Epithelial cell of esophagus (primary cell): ENCODE measurements around the gene MCM5.

ENCODE experiments used
- DNase-seq: peaks from one replicate; pipeline ENCODE4 v3.0.0; 2010; ENCODE audit warnings: low read depth
- H3K4me3 ChIP-seq: 2 replicates; pipeline ENCODE4 v1.5.1; 2011; ENCODE audit warnings: mild to moderate bottlenecking, low read length, control low read depth
- TF ChIP-seq, protein P1 (sequence below): IDR thresholded peaks from 2 replicates; pipeline ENCODE4 v1.5.1; 2011; ENCODE audit warnings: low read depth, mild to moderate bottlenecking, low read length, control low read depth, inconsistent platforms; ENCODE audit not compliant: insufficient read depth; ENCODE audit errors: missing control alignments

The MCM5 gene

DNA sequence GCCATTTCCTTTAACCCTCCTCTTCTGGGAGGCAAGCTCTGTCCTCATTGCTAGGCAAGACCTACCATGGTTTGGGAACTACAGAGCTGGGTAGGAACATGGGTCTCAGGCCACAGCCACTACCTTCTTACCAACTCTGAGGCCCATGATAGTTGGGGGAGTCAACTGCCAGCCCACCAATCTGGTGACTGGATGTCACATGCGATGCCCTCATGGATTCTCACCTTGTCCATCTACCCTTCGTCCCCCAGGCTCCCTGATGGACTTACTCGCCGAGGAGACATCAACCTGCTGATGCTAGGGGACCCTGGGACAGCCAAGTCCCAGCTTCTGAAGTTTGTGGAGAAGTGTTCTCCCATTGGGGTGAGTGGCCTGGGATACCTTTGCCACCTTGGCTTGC, 13.7 kb downstream of the MCM5 start:
- TF ChIP-seq, protein P1, sequence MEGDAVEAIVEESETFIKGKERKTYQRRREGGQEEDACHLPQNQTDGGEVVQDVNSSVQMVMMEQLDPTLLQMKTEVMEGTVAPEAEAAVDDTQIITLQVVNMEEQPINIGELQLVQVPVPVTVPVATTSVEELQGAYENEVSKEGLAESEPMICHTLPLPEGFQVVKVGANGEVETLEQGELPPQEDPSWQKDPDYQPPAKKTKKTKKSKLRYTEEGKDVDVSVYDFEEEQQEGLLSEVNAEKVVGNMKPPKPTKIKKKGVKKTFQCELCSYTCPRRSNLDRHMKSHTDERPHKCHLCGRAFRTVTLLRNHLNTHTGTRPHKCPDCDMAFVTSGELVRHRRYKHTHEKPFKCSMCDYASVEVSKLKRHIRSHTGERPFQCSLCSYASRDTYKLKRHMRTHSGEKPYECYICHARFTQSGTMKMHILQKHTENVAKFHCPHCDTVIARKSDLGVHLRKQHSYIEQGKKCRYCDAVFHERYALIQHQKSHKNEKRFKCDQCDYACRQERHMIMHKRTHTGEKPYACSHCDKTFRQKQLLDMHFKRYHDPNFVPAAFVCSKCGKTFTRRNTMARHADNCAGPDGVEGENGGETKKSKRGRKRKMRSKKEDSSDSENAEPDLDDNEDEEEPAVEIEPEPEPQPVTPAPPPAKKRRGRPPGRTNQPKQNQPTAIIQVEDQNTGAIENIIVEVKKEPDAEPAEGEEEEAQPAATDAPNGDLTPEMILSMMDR, result no peak
- no peak for DNase-seq
- no peak overlapping the region for H3K4me3 ChIP-seq

DNA sequence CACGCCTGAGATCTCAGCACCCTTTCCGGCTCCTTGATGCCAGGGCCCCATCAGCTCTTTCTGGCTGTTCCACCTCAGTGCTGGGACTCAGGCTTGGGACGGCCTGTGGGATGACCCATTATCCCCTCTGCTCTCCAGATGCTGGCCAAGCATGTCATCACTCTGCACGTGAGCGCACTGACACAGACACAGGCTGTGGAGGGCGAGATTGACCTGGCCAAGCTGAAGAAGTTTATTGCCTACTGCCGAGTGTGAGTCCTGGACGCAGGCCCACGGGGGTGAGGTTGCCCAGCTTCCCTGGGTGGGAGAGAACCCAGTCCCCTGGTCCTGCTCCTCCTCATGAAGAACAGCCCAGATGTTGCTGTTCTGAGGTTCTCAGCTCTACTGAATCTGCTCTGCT, 17.7 kb downstream of the MCM5 start:
- no peak for DNase-seq

GRCh38 chr22:35418088-35418487, 18.1 kb downstream of the MCM5 start:
- no peak overlapping the region for H3K4me3 ChIP-seq
- TF ChIP-seq, protein P1, result no peak
- DNase-seq, result peak; percentile 80

More for the DNA sequence above, 17.7 kb downstream of the MCM5 start:
- TF ChIP-seq, protein P1, result no peak
- no peak overlapping the region for H3K4me3 ChIP-seq

DNA sequence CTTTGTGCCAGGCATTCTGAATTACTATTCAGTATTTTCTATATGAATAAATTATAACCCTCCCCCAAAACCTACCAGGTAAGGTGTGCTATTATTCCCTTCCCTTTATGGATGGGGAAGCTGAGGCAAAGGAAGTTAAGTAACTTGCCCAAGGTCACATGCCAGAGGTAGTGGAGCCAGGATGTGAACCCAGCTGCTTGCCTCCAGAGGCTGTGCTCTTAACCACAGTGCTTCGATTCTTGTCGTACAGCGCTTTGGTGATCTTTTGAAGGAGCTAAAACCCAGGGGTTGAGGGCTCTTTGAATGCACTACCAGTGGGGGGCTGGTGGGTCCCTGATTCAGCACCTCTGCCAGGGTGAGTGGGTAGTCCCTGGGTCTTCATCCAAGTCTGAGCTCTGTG, 18.8 kb downstream of the MCM5 start:
- TF ChIP-seq, protein P1, result no peak
- no peak overlapping the region for H3K4me3 ChIP-seq
- DNase-seq, result no peak

DNA sequence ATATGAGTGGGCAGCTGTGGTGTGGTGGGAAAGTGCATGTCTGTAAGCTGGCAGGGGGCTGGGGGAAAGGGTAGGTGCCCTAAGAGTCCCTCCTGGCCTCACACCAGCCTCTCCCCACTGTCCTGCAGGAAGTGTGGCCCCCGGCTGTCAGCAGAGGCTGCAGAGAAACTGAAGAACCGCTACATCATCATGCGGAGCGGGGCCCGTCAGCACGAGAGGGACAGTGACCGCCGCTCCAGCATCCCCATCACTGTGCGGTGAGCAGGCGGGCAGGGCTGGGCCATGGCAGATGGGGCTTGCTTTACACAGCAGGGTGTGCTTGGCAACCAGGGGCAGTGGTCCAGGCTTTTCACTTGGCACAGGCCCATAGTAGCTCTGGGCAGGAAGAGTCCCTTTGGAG, 19.8 kb downstream of the MCM5 start:
- TF ChIP-seq, protein P1, result no peak
- H3K4me3 ChIP-seq, result no peak overlapping the region
- DNase-seq, result no peak

DNA sequence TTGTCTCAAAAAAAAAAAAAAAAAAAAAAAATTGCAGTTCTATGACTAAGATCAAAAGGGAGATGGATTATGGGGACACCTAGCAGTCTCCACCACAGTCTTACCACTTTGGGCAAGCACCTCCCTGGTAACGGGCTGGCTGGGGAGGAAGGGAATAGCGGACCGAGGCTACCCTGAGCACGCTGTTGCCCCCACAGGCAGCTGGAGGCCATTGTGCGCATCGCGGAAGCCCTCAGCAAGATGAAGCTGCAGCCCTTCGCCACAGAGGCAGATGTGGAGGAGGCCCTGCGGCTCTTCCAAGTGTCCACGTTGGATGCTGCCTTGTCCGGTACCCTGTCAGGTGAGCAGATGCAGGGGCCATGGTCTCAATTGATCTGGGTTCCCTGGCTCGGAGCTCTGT, 21.2 kb downstream of the MCM5 start:
- no peak overlapping the region for H3K4me3 ChIP-seq
- no peak for DNase-seq
- TF ChIP-seq, protein P1, result no peak

GRCh38 chr22:35422145-35422544, 22.2 kb downstream of the MCM5 start:
- H3K4me3 ChIP-seq, result no peak overlapping the region
- DNase-seq, result no peak
- TF ChIP-seq, protein P1, result no peak
